Suprapubic skin (tissue), 4 donors: ENCODE data around the gene UGT1A10. TPM values are rescaled to one million over a fixed set of nuclear protein-coding genes. Genes with fewer than 3 reads are reported as not detected.

Experiments used
- DNase-seq, 2 donors: peaks; one replicate each; pipeline ENCODE4 v3.0.0-alpha.2; 2019; ENCODE audit warnings: low spot score in 2 of 2
- H3K27ac ChIP-seq: fragments of 200-600 bp; sonication (generic); one replicate; pipeline ENCODE4 v1.5.1; 2019
- H3K27me3 ChIP-seq: fragments of 200-600 bp; sonication (generic); one replicate; pipeline ENCODE4 v1.5.1; 2019
- H3K36me3 ChIP-seq: fragments of 200-600 bp; sonication (generic); one replicate; pipeline ENCODE4 v1.5.1; 2019
- H3K4me1 ChIP-seq: fragments of 200-600 bp; sonication (generic); one replicate; pipeline ENCODE4 v1.5.1; 2019
- H3K4me3 ChIP-seq: fragments of 200-600 bp; sonication (generic); one replicate; pipeline ENCODE4 v1.5.1; 2019; ENCODE audit warnings: mild to moderate bottlenecking
- H3K9me3 ChIP-seq: fragments of 200-600 bp; sonication (generic); one replicate; pipeline ENCODE4 v1.5.1; 2019
- EP300 ChIP-seq: sonication (generic); formaldehyde crosslinking; IDR thresholded peaks from one replicate; pipeline ENCODE4 v1.6.1; 2017; ENCODE audit warnings: antibody characterized with exemption
- POLR2A ChIP-seq, 2 donors: fragments of 450-650 bp; IDR thresholded peaks; one replicate each; pipeline ENCODE4 v1.6.1; 2017; ENCODE audit warnings: antibody characterized with exemption in 2 of 2, mild to moderate bottlenecking in 2 of 2, moderate library complexity in 2 of 2
- POLR2AphosphoS5 ChIP-seq, 3 donors: sonication (generic); formaldehyde crosslinking; IDR thresholded peaks; one replicate each; pipeline ENCODE4 v1.6.1; 2017; ENCODE audit warnings: antibody characterized with exemption in 3 of 3
- WGBS: methylation state at CpG from one replicate; pipeline ENCODE4 v1.1.5; 2018; 5-methylcytosine and 5-hydroxymethylcytosine counted together
- total RNA-seq, 4 donors: library from RNA; depleted of rRNA; stranded (reverse); fragments of >200 nt; gene quantifications; one replicate each; pipeline ENCODE4 v1.1.0, GENCODE V29; 2016
- TF ChIP-seq, protein P1 (sequence below), 2 donors: fragments of 200-600 bp in 1 of 2; fragments of 450-650 bp in 1 of 2; sonication (generic) in 1 of 2; IDR thresholded peaks; one replicate each; pipeline ENCODE4 v1.5.1; 2016 to 2019; ENCODE audit warnings: antibody characterized with exemption in 2 of 2, mild to moderate bottlenecking in 1 of 2, moderate library complexity in 1 of 2

Gene UGT1A10
- total RNA-seq, 4 donors from 2014 or later, result not detected

GRCh38 chr2:233821196-233821595 is 184.9 kb downstream of the UGT1A10 start:
- Histone ChIP-seq H3K27me3 (no peaks in the 10 kb centered on the region), H3K4me1 (no peaks in the 10 kb centered on the region), H3K4me3 (no peak overlapping the region), H3K27ac (no peak overlapping the region), H3K36me3 (no peaks in the 10 kb centered on the region), H3K9me3 (peaks cover under 1% of the 10 kb centered on the region)
- TF ChIP-seq EP300, result no peak
- TF ChIP-seq, protein P1, sequence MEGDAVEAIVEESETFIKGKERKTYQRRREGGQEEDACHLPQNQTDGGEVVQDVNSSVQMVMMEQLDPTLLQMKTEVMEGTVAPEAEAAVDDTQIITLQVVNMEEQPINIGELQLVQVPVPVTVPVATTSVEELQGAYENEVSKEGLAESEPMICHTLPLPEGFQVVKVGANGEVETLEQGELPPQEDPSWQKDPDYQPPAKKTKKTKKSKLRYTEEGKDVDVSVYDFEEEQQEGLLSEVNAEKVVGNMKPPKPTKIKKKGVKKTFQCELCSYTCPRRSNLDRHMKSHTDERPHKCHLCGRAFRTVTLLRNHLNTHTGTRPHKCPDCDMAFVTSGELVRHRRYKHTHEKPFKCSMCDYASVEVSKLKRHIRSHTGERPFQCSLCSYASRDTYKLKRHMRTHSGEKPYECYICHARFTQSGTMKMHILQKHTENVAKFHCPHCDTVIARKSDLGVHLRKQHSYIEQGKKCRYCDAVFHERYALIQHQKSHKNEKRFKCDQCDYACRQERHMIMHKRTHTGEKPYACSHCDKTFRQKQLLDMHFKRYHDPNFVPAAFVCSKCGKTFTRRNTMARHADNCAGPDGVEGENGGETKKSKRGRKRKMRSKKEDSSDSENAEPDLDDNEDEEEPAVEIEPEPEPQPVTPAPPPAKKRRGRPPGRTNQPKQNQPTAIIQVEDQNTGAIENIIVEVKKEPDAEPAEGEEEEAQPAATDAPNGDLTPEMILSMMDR (IDR thresholded peaks at IDR 0.05), result no peak
- TF ChIP-seq POLR2AphosphoS5 (IDR thresholded peaks at IDR 0.05), result no peak
- no peak for TF ChIP-seq POLR2A (IDR thresholded peaks at IDR 0.05)
- DNase-seq, result peak; percentile 9 to 34
- WGBS, result 89% methylated on average over 3 of the region's 3 CpGs

DNA sequence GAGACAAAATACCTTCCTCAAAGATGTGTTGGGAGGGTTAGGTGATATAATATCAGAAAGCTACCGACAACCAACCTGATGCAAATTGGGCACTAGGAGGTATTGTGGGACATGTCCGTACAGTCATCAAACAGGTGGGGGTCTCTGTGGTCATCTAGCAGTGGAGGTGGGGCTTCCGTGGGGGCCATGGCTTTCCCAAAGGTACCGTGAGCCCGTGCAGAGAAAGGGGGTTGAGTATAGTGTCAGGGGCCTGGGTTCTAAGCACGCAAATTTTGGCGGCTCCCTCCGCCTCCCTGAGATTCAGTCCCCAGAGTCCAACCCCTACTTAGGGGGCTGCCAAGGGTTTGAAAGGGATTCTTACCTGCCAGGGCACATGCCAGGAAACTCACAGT is 185.5 kb downstream of the UGT1A10 start:
- H3K9me3 ChIP-seq, result peaks cover 3% of the 10 kb centered on the region
- no peak for TF ChIP-seq POLR2A (IDR thresholded peaks at IDR 0.05)
- TF ChIP-seq, protein P1 (IDR thresholded peaks at IDR 0.05), result no peak
- TF ChIP-seq EP300, result no peak
- TF ChIP-seq POLR2AphosphoS5 (IDR thresholded peaks at IDR 0.05), result no peak
- no peak overlapping the region for H3K27ac ChIP-seq
- 98% methylated on average over 6 of the region's 8 CpGs for WGBS
- H3K4me3 ChIP-seq, result no peak overlapping the region
- H3K36me3 ChIP-seq, result no peaks in the 10 kb centered on the region
- H3K27me3 ChIP-seq, result no peaks in the 10 kb centered on the region
- DNase-seq, result peak; percentile 24 to 57
- H3K4me1 ChIP-seq, result no peaks in the 10 kb centered on the region

DNA sequence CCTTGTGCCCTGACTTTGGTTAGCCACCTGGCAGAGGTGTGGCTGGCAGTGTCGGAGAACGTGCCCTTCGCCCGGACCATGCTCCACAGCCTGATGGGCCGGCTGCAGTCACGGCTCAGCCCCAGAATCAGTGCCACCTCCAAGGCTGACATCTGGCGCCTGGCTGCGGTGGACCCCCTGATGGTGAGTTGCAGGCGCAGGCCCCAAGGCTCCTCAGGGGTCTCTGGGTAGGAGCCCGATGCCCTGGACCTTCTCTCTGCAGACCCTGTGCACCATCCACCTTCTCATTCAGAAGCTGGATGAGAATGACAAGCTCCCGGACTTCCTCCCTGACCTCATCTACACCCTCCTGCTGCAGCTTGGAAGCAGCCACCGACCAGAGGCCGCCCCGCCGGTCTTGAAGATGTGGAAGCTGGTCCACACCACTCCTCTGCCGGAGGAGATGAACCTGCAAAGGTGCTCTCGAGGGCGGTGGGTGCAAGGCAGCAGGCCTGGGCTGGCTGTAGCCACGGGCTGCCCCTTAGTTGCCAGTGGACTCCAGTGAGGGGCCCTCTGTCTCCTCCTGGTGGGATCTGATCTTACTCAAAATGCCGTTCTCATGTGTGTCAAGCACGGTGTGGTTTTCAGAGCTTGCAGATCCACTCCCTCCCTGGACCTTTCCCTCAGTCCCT is 186.0 kb downstream of the UGT1A10 start:
- WGBS, result 94% methylated on average over 2 of the region's 21 CpGs
- H3K9me3 ChIP-seq, result peaks cover 3% of the 10 kb centered on the region
- no peak for TF ChIP-seq POLR2AphosphoS5 (IDR thresholded peaks at IDR 0.05)
- TF ChIP-seq, protein P1 (IDR thresholded peaks at IDR 0.05), result no peak
- no peak for TF ChIP-seq EP300
- no peak for TF ChIP-seq POLR2A (IDR thresholded peaks at IDR 0.05)
- no peaks in the 10 kb centered on the region for H3K36me3 ChIP-seq
- no peaks in the 10 kb centered on the region for H3K4me1 ChIP-seq
- no peaks in the 10 kb centered on the region for H3K27me3 ChIP-seq
- peak; percentile 39 to 73 for DNase-seq
- no peak overlapping the region for H3K4me3 ChIP-seq
- H3K27ac ChIP-seq, result no peak overlapping the region

Other genes with a start within 250 kb of the UGT1A10 start
- gene USP40, start 69.7 kb upstream of the UGT1A10 start, total RNA-seq, result 100 to 1,000 TPM in 1 of 4 donors, 10 to 100 TPM in 3; 16.2 to 125 (median 40.1) TPM
- gene UGT1A8, start 18.8 kb upstream of the UGT1A10 start, total RNA-seq, result under 1 TPM in 1 of 4 donors, not detected in 3; 0.47 TPM
- gene UGT1A9, start 35.5 kb downstream of the UGT1A10 start, total RNA-seq, result not detected
- gene UGT1A7, start 45.5 kb downstream of the UGT1A10 start, total RNA-seq, result 1 to 10 TPM; 1.3 to 8.0 (median 2.2) TPM
- 10 to 100 TPM in 3 of 4 donors, 1 to 10 TPM in 1; 7.4 to 26.3 (median 19.5) TPM for gene UGT1A6, start 56.4 kb downstream of the UGT1A10 start, total RNA-seq
- gene UGT1A5, start 76.5 kb downstream of the UGT1A10 start, total RNA-seq, result 1 to 10 TPM in 2 of 4 donors, under 1 TPM in 2; 0.56 to 3.2 (median 1.2) TPM
- 1 to 10 TPM in 3 of 4 donors, not detected in 1; 1.8 to 2.6 (median 2.3) TPM for gene UGT1A4, start 82.3 kb downstream of the UGT1A10 start, total RNA-seq
- 1 to 10 TPM in 1 of 4 donors, under 1 TPM in 1, not detected in 2; 0.98 to 3.0 TPM for gene UGT1A3, start 92.6 kb downstream of the UGT1A10 start, total RNA-seq
- 1 to 10 TPM in 1 of 4 donors, under 1 TPM in 2, not detected in 1; 0.24 to 1.5 (median 0.72) TPM for gene UGT1A1, start 123.8 kb downstream of the UGT1A10 start, total RNA-seq
- gene MROH2A, start 141.9 kb downstream of the UGT1A10 start, total RNA-seq, result not detected
- 1 to 10 TPM; 1.7 to 7.1 (median 3.9) TPM for gene HJURP, start 218.1 kb downstream of the UGT1A10 start, total RNA-seq